GM19395 (cell line): ENCODE results near the gene GUCA2B.

Experiments used
- ATAC-seq: cut with Tn5 transposase; IDR thresholded peaks from one replicate; pipeline ENCODE4 v1.9.1; 2021; ENCODE audit warnings: mild to moderate bottlenecking, moderate library complexity; ENCODE audit not compliant: unreplicated experiment

GUCA2B gene

DNA sequence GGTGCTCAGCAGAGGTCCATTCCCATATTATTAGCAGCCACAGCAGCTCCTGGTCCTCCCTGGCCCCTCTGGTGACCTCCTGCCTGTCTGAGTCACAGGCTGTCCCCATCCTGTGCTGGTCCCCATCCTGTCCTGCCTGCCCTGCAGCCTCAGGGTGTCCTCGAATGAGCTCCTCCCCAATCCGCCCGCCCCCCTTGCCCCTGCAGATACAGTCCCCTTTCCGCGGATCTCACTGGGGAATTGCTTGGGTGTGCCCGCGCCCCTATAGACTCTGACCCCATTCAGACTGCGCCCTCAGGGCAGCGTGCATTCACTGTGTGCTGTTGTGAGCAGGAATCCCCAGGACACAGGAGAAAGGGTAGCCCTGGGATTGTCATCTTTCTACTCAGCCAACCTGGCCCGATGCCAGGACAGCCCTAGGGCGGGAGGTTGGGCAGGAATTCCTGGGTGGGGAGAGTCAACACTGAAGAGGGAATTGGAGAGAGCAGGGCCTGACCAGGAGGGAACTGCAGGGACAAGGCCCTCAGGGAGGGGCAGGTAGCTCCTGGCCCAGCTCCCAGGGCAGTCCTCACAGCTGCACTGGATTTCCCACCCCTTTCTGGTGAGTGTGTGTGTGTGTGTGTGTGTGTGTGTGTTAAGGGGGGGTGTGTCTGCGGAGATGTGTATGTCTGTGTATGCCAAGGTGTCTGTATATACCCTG, 12.5 kb downstream of the GUCA2B start:
- ATAC-seq: no peak

DNA sequence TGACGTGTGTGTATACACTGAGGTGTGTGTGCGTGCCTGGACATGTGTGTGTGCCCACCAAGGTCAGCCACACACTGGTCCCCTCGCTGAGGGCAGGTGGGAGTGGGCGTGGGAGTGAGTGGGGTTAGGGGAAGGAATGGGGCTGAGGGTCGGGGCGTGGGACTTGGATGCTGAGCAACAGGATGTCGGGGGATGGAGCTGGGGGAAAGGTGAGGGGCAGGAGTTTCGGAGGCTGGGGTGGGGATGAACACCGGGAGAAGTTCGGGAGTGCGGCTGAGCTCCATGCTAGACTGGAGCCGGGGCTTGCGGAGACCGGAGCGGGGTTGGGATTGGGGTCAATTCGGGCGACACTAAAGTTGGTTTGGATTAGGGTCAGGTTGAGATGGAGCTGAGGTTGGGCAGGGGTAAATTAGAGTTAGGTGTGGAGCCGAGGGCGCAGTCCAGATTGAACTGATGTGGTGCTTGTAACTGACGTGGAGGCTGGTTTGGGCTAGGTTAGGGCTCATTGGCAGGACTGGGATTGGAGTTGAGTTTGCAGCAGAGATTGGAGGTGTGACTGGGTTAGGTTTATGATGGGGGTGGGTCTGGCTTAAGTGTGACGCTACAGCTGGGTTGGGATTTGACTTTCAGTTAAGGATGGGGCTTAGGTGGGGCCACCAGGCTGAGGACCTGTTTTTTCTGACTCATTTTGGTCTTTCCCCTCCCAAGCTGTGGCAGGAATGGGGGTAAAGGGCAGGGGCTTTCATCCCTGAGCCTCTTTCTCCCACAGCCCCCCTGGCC, 14.6 kb downstream of the GUCA2B start:
- no peak for ATAC-seq

DNA sequence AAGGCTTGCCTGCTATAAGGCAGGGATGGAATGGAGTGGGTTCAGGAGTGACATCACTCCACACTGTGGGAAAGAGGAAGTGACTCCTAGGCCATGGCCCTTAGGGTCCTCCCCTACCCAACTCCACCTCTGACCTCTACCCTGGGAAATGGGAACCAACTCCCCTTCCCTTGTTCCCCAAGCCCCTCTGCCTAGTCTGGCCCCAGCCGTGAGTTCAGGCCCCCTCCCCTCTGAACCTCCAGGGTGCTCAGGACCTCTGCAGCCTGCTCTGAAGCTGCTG, 15.1 kb downstream of the GUCA2B start:
- no peak for ATAC-seq

GRCh38 chr1:42168763-42169162, 15.6 kb downstream of the GUCA2B start:
- no peak for ATAC-seq

GRCh38 chr1:42170779-42171621, 17.8 kb downstream of the GUCA2B start:
- no peak for ATAC-seq

DNA sequence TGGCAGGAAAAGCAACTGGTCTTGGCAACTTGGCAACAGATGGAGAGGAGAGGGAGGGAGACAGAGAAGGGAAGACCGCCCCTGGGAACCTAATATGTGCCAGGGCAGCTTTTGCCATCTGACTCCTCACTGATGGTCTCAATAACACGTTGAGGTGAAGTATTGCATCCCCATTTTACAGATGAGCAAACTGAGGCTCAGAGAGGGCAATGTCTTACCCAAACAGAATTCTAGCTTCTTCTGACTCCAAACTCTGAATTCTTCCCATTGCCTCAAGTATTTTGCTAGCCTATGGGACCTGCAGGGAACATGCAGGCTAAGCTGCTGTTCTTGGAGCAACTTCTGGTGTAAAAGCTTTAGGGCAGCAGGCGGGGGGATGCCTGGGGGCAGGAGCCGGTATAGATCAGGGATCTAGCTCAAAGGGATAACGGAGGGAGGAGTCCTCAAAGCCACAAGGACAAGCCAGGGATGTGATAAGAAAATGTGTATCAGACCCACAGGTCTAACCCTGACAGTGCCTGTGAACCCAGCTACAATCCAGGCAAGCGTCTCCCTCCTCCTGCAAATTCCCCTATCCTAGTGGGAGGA, 18.6 kb downstream of the GUCA2B start:
- no peak for ATAC-seq

DNA sequence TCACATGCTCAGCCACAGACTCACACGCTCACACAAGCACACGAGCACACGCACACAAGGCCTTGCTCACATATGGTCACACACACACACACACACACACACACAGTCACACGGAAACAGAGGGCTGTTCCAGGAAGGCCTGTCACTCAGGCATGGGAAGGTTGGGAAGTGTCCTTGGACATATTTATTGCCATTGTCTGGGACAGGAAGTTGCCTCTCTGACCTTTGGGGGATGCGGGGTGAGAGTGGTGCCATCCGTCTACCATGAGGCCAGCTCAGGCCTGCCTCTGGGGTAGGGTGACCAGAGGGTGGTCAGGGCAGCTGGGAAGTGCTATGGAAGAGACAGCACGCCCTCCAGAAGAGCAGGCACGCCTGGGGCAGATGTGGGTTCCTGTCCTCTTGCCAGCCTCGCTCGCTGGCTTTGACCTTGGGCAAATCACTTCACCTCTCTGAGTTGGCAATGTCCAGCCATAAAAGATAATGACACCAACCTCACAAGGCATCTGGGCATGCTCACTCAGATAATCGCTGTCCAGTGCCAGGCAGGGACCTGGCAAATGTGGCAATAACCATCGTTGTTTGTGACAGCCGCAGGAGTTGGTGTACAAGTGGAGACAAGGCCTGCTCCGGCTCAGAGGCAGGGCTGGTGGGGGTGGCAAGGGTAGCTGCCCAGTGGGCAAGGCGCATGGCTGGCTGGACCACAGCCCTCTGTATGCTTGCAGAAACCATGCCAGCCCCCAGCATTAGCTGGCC, 19.3 kb downstream of the GUCA2B start:
- ATAC-seq: no peak

- ATAC-seq: no peak
Measured at GRCh38 chr1:42173155-42173933, 20.1 kb downstream of the GUCA2B start.

- no peak for ATAC-seq
Measured at GRCh38 chr1:42173961-42174735, 20.9 kb downstream of the GUCA2B start.

DNA sequence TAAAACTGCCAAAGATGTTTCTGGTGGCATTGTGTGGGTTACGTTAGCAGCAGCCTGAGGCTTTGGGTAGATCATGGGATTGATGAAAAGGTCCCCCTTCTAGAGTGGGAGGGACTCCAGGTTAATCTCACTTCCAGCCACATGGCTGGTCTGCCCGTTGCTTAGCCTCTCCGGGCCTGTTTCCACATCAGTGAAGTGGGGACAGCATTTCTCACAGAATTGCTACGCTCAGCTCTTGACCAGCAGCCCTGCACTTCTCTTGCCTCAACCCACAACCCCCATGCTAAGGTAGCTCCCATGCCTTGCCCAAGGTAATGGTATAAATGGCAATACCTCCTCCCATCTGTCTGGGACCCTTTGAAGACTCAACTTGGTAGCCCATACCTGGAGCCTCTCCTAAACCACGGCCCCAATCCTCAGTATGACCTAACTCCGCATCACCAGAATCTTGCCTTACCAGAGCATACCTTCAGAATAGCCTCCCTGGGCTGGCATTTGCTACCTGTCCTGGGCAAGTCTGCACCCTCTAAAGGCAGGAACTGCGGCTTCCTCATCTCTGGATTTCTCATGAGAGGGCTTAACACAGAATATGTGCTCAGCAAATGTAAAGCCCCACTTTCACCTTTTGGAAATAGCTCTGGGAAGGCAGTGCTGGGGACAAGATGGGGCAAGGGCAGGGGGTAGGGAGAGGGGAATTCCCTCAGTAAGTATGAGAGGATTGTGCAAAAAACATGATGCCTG, 22.3 kb downstream of the GUCA2B start:
- ATAC-seq: no peak

GRCh38 chr1:42176902-42177519, 23.8 kb downstream of the GUCA2B start:
- no peak for ATAC-seq

- no peak for ATAC-seq
Measured at GRCh38 chr1:42177541-42177981, 24.4 kb downstream of the GUCA2B start.

- no peak for ATAC-seq
Measured at GRCh38 chr1:42178249-42178648, 25.0 kb downstream of the GUCA2B start.

DNA sequence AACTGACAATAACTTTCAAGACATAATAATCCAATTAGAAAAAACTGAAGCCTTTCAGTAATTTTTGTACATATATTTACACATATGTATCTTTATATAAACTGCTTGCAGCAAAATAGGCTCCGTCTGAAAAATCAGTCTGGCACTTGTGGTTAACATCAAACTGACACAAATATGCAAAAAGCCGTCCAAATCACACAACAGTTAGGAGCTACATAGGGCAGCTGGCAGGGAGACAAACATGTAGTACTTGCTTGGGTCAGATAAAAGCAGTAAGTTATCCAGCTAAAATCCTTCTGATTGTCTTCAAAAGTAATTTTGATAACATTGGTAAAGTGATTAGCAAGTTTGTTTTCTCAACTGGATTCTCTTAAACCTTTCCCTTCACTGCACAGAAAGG, 26.1 kb downstream of the GUCA2B start:
- ATAC-seq: no peak

GRCh38 chr1:42179900-42180329, 26.7 kb downstream of the GUCA2B start:
- no peak for ATAC-seq

DNA sequence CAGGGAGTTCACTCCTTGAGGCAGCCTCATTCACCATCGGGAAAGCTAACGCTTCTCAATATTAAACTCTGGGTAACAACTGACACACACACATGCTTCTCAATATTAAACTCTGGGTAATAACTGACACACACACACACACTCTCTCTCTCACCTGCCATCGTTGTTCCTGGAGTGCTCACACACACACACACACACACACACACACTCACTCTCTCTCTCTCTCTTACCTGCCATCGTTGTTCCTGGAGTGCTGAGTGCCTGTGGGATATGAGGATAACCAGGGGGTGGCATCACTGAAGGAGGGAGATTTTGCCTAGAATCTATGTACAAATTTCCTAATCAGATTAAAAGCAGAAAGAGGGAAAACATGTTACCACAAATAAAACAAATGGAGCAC, 28.5 kb downstream of the GUCA2B start:
- no peak for ATAC-seq

- ATAC-seq: no peak
Measured at GRCh38 chr1:42183210-42183956, 30.2 kb downstream of the GUCA2B start.
